ENCODE results near the gene ENHO.

ENHO gene

GRCh38 chr9:34475097-34475496 is 47.7 kb downstream of the ENHO start:
- DNase-seq (ENCODE audit: low read depth in 2 of 2) = no peak

Measured in stimulated activated CD4-positive, alpha-beta T cell treated with anti-CD3 and anti-CD28 coated beads, Interleukin-1b, Interleukin-23, amount 100 ng/mL, for 4 hours (primary cell).